ENCODE results near the gene SMPDL3B. TPM values are rescaled to one million over a fixed set of nuclear protein-coding genes. Genes with fewer than 3 reads are reported as not detected.

Gene SMPDL3B
- total RNA-seq, 4 donors from 2014 or later = 0.48 to 3.2 (median 1.7) TPM

DNA sequence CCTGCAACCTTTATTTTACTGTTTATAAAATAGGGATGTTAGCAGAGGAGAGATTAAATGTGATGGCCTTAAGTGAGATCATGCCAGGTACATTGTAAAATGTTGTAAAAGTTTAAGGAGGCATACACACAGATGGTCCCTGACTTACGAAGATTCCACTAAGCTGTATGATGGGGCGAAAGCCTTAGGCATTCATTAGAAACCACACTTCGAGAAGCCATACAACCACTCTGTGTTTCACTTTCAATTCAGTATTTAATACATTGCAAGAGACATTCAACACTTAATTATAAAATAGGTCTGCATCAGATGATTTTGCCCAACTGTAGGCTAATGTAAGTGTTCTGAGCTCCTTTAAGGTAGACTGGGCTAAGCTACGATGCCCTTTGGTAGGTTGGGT lies 3.7 kb downstream of the SMPDL3B start:
- Histone ChIP-seq H3K4me3 (no peak overlapping the region), H3K27ac (no peak overlapping the region), H3K27me3 (peaks cover 6% of the 10 kb centered on the region), H3K36me3 (no peaks in the 10 kb centered on the region), H3K4me1 (peaks cover 10% of the 10 kb centered on the region), H3K9me3 (no peaks in the 10 kb centered on the region)
- DNase-seq (ENCODE audit: low spot score in 2 of 2) = no peak
- 91% methylated on average over 4 of the region's 4 CpGs for WGBS
- TF ChIP-seq EP300 (IDR thresholded peaks at IDR 0.05) (no peak), POLR2A (IDR thresholded peaks at IDR 0.05) (no peak), POLR2AphosphoS5 (IDR thresholded peaks at IDR 0.05) (no peak)
- TF ChIP-seq, protein P1, sequence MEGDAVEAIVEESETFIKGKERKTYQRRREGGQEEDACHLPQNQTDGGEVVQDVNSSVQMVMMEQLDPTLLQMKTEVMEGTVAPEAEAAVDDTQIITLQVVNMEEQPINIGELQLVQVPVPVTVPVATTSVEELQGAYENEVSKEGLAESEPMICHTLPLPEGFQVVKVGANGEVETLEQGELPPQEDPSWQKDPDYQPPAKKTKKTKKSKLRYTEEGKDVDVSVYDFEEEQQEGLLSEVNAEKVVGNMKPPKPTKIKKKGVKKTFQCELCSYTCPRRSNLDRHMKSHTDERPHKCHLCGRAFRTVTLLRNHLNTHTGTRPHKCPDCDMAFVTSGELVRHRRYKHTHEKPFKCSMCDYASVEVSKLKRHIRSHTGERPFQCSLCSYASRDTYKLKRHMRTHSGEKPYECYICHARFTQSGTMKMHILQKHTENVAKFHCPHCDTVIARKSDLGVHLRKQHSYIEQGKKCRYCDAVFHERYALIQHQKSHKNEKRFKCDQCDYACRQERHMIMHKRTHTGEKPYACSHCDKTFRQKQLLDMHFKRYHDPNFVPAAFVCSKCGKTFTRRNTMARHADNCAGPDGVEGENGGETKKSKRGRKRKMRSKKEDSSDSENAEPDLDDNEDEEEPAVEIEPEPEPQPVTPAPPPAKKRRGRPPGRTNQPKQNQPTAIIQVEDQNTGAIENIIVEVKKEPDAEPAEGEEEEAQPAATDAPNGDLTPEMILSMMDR (IDR thresholded peaks at IDR 0.05) = no peak

DNA sequence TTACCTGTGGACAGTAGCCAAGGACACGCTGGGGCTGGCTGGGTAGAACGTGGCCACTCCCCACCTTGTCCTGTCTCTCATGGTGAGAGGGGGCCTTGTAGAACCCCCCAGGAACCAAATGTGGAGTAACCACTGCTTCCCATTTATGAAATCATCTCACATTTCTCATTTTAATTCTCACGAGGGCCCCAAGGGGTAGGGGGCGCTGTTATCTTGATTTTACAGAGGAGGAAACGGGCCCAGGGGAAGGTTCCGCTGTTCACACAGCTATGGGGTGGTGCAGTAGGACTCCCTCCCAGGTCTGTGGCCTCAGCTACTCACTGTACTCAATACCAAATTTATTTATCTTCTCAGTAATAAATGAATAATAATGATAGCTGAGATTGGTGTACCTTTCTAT lies 5.5 kb downstream of the SMPDL3B start:
- no peak overlapping the region for H3K4me3 ChIP-seq
- DNase-seq (ENCODE audit: low spot score in 2 of 2) = no peak
- WGBS = 57% methylated on average over 6 of the region's 6 CpGs
- H3K27ac ChIP-seq = no peak overlapping the region
- TF ChIP-seq EP300 (IDR thresholded peaks at IDR 0.05) = no peak
- no peak for TF ChIP-seq POLR2AphosphoS5 (IDR thresholded peaks at IDR 0.05)
- TF ChIP-seq, protein P1 (IDR thresholded peaks at IDR 0.05) = no peak
- no peak for TF ChIP-seq POLR2A (IDR thresholded peaks at IDR 0.05)
- H3K36me3 ChIP-seq = no peaks in the 10 kb centered on the region
- H3K9me3 ChIP-seq = no peaks in the 10 kb centered on the region
- H3K4me1 ChIP-seq = peaks cover 4% of the 10 kb centered on the region
- H3K27me3 ChIP-seq = peaks cover under 1% of the 10 kb centered on the region

DNA sequence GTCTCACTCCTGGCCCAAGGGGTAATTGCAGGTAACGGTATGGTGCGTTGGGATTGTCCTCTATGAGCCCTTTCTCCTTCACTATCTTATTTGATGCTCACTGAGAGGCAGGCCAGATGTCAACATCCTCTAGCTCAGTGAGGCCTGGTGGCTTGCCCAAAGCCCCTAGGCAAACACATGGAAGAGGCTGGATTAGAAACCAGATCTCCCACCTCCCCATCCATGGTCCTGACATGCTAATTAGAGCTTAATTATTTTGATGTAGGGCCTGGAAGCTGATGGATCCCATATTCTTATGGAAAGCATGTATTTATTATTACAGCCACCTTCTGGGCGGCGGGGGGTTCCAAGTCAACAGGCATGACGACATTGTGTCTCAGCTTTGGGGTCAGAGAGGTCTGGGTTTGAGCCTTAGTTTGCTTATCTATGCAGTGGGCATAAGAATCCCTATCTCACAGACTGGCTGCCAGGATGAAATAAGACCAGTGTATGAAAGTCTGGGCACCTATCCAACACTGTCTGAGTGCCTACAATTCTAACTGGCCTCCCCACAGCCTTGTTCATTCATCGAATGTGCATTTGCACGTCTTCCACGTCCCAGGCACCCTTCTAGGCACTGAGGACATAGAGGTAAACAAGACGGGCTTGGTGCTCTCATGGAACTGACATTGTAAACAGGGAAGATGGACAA lies 6.2 kb downstream of the SMPDL3B start:
- TF ChIP-seq POLR2A (IDR thresholded peaks at IDR 0.05) = no peak
- 89% methylated on average over 9 of the region's 9 CpGs for WGBS
- Histone ChIP-seq H3K9me3 (no peaks in the 10 kb centered on the region), H3K27ac (no peak overlapping the region), H3K4me1 (no peaks in the 10 kb centered on the region), H3K36me3 (no peaks in the 10 kb centered on the region), H3K4me3 (no peak overlapping the region), H3K27me3 (no peaks in the 10 kb centered on the region)
- no peak for DNase-seq (ENCODE audit: low spot score in 2 of 2)

DNA sequence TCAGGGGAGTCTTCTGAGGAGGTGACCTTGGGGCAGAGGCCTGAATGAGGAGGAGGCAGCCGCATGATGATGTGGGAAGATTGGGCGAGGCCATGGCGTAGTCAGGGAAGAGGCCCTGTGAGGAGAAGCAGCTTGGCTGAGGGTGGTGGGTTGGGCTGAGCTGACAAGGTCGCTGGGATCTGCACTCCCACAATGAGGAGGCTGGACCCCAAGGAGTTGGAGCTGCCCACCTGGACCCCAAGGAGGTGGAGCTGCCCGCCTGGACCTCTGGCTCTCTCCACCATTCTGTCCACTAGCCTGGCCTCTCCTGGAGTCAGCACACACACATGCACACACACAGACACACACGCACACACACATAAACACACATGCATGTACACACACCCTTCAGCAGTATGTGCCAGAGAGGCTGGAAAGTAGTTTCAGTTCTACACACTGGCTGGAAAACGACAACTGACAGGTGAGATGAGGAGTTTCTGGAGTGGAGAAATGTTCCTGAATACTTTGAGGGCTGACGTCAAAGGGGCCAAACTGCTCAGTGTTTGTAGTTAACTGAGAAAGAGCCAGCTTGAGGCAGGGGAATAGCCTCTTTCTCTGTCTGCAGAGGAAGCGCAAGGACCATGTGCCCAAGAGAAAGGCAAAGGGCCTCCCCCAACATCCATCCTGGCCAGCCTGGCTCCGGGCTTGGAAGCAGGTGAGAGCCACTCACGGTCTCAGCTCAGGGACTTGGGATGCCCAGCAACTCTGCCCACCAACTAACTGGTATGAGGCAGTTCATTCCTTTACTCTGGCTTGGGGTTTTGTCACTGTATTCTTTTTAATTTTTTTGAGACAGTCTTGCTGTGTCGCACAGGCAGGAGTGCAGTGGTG lies 7.1 kb downstream of the SMPDL3B start:
- Histone ChIP-seq H3K9me3 (no peaks in the 10 kb centered on the region), H3K36me3 (no peaks in the 10 kb centered on the region), H3K4me3 (no peak overlapping the region), H3K27me3 (no peaks in the 10 kb centered on the region), H3K4me1 (no peaks in the 10 kb centered on the region), H3K27ac (no peak overlapping the region)
- TF ChIP-seq EP300 (IDR thresholded peaks at IDR 0.05) = no peak
- TF ChIP-seq POLR2A (IDR thresholded peaks at IDR 0.05) = no peak
- TF ChIP-seq POLR2AphosphoS5 (IDR thresholded peaks at IDR 0.05) = no peak
- TF ChIP-seq, protein P1 (IDR thresholded peaks at IDR 0.05) = no peak
- WGBS = 78% methylated on average over 12 of the region's 12 CpGs
- DNase-seq (ENCODE audit: low spot score in 2 of 2) = no peak

DNA sequence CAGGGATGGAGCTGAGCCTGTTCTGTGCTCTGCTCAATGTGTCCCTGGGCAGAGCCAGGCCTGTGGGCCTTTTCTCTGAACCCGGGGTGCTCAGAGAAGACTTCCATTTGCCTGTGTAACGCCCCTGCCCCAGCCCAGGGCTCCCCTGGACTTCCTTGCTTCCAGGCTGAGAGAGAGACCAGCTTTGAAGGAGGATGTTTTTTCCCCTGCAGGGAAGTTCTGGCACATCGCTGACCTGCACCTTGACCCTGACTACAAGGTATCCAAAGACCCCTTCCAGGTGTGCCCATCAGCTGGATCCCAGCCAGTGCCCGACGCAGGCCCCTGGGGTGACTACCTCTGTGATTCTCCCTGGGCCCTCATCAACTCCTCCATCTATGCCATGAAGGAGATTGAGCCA lies 10.2 kb downstream of the SMPDL3B start:
- no peaks in the 10 kb centered on the region for H3K9me3 ChIP-seq
- H3K4me1 ChIP-seq = no peaks in the 10 kb centered on the region
- DNase-seq (ENCODE audit: low spot score in 2 of 2) = no peak
- 80% methylated on average over 5 of the region's 5 CpGs for WGBS
- H3K27ac ChIP-seq = no peak overlapping the region
- H3K4me3 ChIP-seq = no peak overlapping the region
- no peaks in the 10 kb centered on the region for H3K27me3 ChIP-seq
- no peaks in the 10 kb centered on the region for H3K36me3 ChIP-seq
- TF ChIP-seq, protein P1 (IDR thresholded peaks at IDR 0.05) = no peak
- TF ChIP-seq POLR2A (IDR thresholded peaks at IDR 0.05) (no peak), POLR2AphosphoS5 (IDR thresholded peaks at IDR 0.05) (no peak), EP300 (IDR thresholded peaks at IDR 0.05) (no peak)
